ENCODE results near the gene NCAPG2. TPM values are rescaled to one million over a fixed set of nuclear protein-coding genes. Genes with fewer than 3 reads are reported as not detected.

The NCAPG2 gene
- total and polyA plus RNA-seq, 2 of the 13 experiments (the other 11 are each of a cell fraction or from before 2014, with no cell fraction given): 15.1 to 30.7 TPM

DNA sequence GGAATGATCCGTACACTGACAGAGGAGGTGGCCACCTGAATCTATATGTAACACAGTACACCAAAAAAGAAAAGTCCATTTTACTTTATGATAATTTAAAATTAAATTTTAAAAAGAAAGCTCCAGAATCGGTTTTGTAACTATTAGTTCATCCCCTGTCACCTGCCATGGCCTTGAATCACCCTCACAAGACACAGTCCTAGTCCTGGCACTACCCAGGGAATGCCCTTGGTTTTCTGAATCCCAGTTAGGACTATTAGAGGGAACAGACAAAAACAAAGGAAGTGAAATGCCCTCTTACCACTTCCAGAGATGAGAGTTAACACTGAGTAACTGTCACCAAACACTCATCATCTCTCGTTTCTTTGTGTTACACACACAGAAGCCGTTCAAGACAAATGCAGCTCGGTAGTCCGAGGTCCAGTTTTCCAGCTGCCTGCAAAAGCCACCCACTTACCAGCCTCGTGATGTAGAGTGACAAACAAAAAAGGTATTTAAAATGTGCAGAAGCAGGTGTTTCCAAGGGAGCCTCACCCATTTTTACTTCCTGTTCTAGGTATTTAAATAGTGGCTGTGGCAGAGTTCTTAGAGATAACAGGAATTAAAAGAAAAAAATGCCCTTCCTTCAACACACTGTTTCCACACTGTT is 123.0 kb downstream of the NCAPG2 start (continued):
- TF ChIP-seq, protein P1, sequence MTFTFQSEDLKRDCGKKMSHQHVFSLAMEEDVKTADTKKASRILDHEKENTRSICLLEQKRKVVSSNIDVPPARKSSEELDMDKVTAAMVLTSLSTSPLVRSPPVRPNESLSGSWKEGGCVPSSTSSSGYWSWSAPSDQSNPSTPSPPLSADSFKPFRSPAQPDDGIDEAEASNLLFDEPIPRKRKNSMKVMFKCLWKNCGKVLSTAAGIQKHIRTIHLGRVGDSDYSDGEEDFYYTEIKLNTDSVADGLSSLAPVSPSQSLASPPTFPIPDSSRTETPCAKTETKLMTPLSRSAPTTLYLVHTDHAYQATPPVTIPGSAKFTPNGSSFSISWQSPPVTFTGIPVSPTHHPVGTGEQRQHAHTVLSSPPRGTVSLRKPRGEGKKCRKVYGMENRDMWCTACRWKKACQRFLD (CRISPR knock-in tag; IDR thresholded peaks at IDR 0.05; ENCODE audit: borderline replicate concordance): no peak
- TF ChIP-seq ZNF3 (CRISPR knock-in tag; IDR thresholded peaks at IDR 0.05) (peak; percentile 37; the same call in 1 of the 2 replicates), HNRNPK (IDR thresholded peaks at IDR 0.05; ENCODE audit: low read depth, low read length, poor library complexity, severe bottlenecking) (no peak), NFE2L1 (CRISPR knock-in tag; IDR thresholded peaks at IDR 0.05; ENCODE audit: borderline replicate concordance) (no peak), ZNF563 (CRISPR knock-in tag; IDR thresholded peaks at IDR 0.05) (no peak), GATAD2A (CRISPR knock-in tag; IDR thresholded peaks at IDR 0.05) (peak; percentile 88), FOSL2 (CRISPR knock-in tag; IDR thresholded peaks at IDR 0.05) (peak; percentile 91), PCBP2 (optimal IDR thresholded peaks at IDR 0.05; ENCODE audit: low read depth, low read length, poor library complexity, severe bottlenecking) (no peak), SNAI1 (CRISPR knock-in tag; IDR thresholded peaks at IDR 0.05; ENCODE audit: borderline replicate concordance) (no peak), PAX8 (CRISPR knock-in tag; IDR thresholded peaks at IDR 0.05; ENCODE audit: borderline replicate concordance) (no peak), ZFP37 (CRISPR knock-in tag; IDR thresholded peaks at IDR 0.05; ENCODE audit: borderline replicate concordance) (no peak), KDM3A (CRISPR knock-in tag; IDR thresholded peaks at IDR 0.05; ENCODE audit: low read depth) (no peak), TGIF2 (CRISPR knock-in tag; IDR thresholded peaks at IDR 0.05) (no peak), FOXP1 (IDR thresholded peaks at IDR 0.05) (no peak), FOXP1 (CRISPR knock-in tag; IDR thresholded peaks at IDR 0.05) (peak; percentile 52; the same call in 1 of the 2 replicates)
- TF ChIP-seq, protein P2, sequence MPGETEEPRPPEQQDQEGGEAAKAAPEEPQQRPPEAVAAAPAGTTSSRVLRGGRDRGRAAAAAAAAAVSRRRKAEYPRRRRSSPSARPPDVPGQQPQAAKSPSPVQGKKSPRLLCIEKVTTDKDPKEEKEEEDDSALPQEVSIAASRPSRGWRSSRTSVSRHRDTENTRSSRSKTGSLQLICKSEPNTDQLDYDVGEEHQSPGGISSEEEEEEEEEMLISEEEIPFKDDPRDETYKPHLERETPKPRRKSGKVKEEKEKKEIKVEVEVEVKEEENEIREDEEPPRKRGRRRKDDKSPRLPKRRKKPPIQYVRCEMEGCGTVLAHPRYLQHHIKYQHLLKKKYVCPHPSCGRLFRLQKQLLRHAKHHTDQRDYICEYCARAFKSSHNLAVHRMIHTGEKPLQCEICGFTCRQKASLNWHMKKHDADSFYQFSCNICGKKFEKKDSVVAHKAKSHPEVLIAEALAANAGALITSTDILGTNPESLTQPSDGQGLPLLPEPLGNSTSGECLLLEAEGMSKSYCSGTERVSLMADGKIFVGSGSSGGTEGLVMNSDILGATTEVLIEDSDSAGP (CRISPR knock-in tag; IDR thresholded peaks at IDR 0.05; ENCODE audit: borderline replicate concordance): no peak
- TF ChIP-seq, protein P3, sequence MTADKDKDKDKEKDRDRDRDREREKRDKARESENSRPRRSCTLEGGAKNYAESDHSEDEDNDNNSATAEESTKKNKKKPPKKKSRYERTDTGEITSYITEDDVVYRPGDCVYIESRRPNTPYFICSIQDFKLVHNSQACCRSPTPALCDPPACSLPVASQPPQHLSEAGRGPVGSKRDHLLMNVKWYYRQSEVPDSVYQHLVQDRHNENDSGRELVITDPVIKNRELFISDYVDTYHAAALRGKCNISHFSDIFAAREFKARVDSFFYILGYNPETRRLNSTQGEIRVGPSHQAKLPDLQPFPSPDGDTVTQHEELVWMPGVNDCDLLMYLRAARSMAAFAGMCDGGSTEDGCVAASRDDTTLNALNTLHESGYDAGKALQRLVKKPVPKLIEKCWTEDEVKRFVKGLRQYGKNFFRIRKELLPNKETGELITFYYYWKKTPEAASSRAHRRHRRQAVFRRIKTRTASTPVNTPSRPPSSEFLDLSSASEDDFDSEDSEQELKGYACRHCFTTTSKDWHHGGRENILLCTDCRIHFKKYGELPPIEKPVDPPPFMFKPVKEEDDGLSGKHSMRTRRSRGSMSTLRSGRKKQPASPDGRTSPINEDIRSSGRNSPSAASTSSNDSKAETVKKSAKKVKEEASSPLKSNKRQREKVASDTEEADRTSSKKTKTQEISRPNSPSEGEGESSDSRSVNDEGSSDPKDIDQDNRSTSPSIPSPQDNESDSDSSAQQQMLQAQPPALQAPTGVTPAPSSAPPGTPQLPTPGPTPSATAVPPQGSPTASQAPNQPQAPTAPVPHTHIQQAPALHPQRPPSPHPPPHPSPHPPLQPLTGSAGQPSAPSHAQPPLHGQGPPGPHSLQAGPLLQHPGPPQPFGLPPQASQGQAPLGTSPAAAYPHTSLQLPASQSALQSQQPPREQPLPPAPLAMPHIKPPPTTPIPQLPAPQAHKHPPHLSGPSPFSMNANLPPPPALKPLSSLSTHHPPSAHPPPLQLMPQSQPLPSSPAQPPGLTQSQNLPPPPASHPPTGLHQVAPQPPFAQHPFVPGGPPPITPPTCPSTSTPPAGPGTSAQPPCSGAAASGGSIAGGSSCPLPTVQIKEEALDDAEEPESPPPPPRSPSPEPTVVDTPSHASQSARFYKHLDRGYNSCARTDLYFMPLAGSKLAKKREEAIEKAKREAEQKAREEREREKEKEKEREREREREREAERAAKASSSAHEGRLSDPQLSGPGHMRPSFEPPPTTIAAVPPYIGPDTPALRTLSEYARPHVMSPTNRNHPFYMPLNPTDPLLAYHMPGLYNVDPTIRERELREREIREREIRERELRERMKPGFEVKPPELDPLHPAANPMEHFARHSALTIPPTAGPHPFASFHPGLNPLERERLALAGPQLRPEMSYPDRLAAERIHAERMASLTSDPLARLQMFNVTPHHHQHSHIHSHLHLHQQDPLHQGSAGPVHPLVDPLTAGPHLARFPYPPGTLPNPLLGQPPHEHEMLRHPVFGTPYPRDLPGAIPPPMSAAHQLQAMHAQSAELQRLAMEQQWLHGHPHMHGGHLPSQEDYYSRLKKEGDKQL (CRISPR knock-in tag; IDR thresholded peaks at IDR 0.05; ENCODE audit: low read depth): 0 out of 2 replicates have a peak, but pooled peaks have one; percentile 16
- TF ChIP-seq, protein P4, sequence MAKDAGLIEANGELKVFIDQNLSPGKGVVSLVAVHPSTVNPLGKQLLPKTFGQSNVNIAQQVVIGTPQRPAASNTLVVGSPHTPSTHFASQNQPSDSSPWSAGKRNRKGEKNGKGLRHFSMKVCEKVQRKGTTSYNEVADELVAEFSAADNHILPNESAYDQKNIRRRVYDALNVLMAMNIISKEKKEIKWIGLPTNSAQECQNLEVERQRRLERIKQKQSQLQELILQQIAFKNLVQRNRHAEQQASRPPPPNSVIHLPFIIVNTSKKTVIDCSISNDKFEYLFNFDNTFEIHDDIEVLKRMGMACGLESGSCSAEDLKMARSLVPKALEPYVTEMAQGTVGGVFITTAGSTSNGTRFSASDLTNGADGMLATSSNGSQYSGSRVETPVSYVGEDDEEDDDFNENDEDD (CRISPR knock-in tag; IDR thresholded peaks at IDR 0.05; ENCODE audit: borderline replicate concordance): peak; percentile 33; the same call in 1 of the 2 replicates
- TF ChIP-seq, protein P5, sequence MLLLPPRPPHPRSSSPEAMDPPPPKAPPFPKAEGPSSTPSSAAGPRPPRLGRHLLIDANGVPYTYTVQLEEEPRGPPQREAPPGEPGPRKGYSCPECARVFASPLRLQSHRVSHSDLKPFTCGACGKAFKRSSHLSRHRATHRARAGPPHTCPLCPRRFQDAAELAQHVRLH (CRISPR knock-in tag; IDR thresholded peaks at IDR 0.05; ENCODE audit: borderline replicate concordance, low read depth): no peak

Measured in HepG2 (cell line).